PFSK-1 (cell line): ENCODE measurements around the gene NUDT3.

ENCODE experiments used
- POLR2AphosphoS5 ChIP-seq: IDR thresholded peaks from 2 replicates; pipeline ENCODE4 v1.6.1; 2012; ENCODE audit warnings: low read depth, mild to moderate bottlenecking, control low read depth, low read length, moderate library complexity
- SIN3A ChIP-seq: IDR thresholded peaks from 2 replicates; pipeline ENCODE4 v1.6.1; 2012; ENCODE audit warnings: mild to moderate bottlenecking, low read length, moderate library complexity, borderline replicate concordance; ENCODE audit not compliant: insufficient read depth
- TAF1 ChIP-seq: IDR thresholded peaks from 2 replicates; pipeline ENCODE4 v1.6.1; 2012; ENCODE audit warnings: low read length, control low read depth, borderline replicate concordance; ENCODE audit not compliant: insufficient read depth

- TF ChIP-seq TAF1, result no peak
- TF ChIP-seq POLR2AphosphoS5, result no peak
- TF ChIP-seq SIN3A, result no peak
Measured at GRCh38 chr6:34350137-34350933, 42.1 kb downstream of the NUDT3 start.
